NCI-H460 (cell line): ENCODE results near the gene ELL2. TPM values are rescaled to one million over a fixed set of nuclear protein-coding genes. Genes with fewer than 3 reads are reported as not detected.

Experiments used
- DNase-seq: peaks from one replicate; pipeline ENCODE4 v3.0.0-alpha.2; 2016; ENCODE audit warnings: low read depth; ENCODE audit errors: extremely low read depth
- total RNA-seq: library from RNA; depleted of rRNA; stranded (reverse); fragments of >200 nt; shearing (Covaris generic); gene quantifications from 2 replicates; pipeline ENCODE4 v1.2.3, GENCODE V29; 2014

The ELL2 gene
- total RNA-seq, 1 experiment from 2014 or later, result 92.3 TPM

DNA sequence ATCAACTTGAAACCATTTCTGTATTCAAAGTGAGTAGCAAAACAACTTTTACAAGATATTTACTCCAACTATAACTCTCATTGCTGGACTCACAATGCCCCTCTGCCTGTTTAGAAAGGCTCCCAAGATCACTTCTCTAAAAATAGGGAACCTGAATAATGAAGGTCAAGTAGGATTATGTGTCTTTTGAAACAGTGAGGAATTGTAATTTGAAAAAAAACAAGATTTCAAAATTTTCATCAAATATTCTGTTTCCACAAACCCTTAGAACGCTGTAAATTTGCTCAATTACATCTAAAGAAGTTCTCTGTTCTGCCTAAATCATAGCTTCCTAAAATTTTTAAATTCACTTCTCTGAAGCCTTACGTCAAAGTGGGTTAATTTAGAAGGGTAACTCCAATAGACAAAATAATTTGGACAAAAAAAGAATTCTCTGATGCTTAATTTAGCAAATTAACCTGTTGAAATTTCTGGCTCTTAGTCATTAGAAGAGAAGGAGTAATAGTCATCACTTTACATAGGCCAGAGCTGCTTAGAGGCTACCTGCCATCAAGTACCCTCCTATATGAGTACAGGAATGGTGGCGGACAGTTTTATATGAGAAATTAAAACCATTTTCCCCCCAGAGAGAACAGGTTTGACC, 4.0 kb downstream of the ELL2 start:
- DNase-seq, result no peak

DNA sequence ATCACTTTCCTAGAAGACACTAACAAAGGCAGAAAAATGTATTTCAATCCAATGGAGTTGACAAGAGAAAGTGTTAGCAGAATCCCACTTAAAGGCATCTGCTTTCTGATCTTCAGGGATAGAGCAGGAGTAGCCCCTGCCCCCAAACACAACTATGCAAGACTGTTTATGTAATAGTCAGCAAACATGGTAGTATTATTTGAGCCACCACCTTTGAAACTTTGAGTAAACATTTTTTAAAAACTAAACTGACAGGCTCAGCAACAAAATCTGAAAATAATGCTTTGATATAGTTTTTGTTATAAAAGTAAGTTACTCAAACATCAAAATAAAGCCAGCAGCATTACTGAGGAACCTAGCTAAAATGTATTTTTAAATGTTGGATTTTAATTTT, 4.8 kb downstream of the ELL2 start:
- DNase-seq, result no peak

DNA sequence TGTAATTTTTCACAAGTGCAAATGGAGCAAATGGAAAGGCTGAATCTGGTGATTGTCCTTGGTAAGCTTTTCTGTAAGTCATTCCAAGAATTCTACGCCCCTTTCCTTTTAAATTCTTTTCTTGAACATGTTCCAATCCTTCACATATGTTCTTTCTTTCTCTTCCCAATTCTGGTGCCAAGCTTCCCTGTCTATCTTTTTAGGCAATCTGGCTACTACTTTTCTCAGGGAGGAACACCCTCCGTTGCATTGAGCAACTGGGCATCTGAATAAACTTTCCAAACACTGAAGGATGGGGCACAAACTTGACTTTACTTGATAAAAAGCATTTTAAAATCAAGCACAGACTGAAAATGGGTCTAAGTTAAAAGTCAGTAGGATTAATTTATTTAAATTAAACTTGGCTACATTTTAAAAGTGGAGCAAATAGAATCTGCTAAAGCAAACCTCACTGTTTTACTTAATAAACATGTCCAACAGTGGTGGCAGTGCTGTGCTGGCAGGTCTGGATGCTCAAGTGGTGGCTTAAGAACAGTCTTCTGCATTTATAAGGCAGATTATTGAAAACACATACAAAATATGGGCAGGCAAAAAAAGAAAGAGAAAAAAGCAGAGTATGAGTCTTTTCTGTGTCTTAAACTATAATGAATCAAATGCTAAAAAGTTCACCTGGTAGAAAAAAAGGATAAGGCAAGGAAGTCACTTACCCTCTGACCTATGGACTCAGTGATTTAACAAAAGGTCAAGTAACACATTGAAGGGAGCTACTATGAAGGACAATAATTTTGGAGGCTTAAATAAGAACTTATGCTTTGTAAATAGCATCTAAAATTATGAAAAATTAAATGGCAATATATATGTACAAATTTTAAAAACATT, 5.4 kb downstream of the ELL2 start:
- no peak for DNase-seq

DNA sequence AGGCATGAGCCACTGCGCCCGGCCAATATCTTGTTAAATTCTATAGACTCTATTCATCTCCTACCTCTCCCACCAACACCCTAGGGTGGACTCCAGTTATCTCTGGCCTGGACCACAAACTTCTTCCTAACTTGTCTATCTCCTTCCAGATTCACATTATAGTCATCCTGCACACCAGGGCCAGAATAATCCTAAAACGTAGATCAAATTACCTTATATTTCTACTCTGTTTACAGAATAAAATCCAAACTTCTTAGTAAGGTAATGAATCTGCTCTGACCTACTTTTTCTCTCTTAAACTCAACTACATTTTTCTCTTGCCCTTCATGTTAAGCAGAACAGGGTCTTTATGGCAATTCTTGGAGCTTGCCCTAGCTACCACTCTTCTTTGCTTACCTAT, 6.9 kb downstream of the ELL2 start:
- DNase-seq, result no peak

DNA sequence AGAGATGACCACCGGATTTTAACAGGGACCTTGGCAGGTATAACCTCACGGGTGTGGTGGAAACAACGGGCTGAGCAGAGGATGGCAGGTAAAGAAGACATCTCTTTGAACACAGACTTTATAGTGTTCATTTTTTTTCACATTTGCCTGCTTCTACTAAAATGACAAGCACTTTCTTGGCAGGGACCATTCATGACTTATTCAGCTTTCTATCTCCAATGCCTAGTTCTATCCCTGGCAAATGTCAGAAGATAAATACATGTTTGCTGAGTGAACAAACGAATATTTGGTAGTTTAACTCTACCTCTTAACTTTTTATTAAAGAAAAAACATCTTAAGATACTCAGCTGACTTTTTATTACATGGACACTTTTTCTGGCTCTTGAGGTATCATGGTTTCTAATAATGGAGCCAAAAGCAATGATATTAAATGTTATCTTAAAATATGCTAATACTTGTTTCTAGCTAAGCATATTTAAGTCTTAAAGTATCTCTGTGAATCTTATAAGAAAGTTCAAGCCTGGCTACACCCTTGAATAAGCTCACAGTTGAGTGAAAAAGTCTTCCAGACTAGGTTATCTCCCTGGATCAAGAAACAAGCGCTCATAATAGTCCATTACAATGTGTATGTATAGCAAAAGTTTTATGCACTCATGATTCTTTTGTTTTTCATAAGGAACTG, 8.5 kb downstream of the ELL2 start:
- DNase-seq, result no peak

DNA sequence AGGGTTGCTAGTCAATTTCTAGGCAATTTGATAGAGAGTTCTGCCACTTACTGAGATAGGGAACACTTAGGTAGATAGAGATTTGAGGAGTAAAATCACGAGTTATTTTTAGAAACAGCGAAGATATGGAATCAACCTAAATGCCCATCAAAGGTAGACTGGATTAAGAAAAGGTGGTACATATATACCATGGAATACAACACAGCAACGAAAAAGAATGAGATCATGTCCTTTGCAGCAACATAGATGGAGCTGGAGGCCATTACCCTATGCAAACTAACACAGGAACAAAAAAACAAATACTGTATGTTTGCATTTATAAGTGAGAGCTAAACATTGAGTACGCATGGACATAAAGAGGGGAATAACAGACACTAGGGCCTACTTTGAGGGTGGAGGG, 9.7 kb downstream of the ELL2 start:
- no peak for DNase-seq

DNA sequence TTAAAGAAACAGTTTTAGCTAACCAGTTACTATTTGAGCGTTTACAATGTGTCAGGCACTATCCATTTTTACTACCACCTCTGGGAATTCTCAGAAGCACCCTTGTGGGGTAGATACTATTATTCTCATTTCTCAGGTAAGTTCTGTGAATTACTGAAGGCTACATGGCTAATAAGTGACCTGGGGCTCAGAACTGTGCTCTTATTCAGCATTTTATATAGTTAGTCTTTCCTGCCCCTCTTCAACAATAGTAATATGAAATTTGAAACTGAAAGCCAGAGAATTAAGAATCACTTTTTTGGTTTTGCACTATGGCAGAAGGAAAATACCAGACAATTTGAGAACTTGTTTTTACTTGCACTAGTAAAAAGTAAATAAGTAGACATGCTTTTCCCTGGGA, 11.8 kb downstream of the ELL2 start:
- DNase-seq, result no peak

DNA sequence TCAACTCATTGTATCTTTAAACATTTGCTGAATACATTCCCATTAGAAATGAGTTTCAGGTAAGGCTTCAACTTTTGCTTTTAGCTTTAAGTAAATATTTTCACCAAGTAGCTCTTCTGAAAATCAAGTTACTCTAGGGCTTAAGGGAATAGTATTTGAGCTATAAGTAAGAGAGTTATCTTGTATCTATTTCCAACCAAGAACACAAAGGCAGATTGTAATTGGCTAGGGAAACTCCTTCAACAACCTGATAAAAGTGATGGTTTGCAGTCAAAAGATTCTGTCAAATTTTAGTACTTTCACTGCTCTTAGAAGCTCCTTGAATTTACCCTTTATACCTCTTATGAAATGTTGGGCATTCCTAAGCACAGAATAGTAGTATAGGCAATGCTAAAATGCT, 13.0 kb downstream of the ELL2 start:
- no peak for DNase-seq

DNA sequence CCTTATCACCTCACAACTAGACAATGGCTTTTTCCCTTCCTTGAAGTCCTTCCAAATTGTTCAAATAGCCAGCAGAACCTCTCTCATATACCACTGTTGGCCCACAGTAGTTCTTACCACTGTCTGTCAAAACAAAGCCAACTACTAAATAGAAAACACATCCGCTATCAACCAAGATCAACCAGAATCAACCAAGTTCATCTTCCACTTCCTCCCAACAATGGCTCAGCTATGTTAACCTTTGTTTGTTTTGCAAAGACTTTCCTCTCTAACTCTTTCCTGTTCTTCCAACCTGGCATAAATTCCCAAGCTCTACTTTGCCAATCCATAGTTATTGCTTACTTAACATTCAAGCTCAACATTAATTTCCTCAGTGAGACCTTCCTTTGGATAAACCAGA, 15.2 kb downstream of the ELL2 start:
- DNase-seq, result no peak

DNA sequence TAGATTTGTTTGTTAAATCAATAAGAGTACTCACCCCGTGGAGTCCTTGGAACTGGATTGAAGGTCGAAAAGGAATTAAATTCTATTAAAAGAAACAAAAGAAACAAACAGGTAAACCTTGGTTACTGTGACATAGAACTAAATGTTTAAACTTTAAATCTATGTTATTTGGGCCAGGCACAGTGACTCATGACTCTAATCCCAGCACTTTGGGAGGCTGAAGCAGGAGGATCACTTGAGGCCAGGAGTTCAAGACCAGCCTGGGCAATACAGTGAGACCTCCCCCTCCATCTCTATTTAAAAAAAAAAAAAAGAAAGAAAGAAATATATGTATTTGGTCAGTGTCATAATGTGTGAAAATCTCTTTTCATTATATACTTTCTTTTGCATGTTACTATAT, 18.7 kb downstream of the ELL2 start:
- no peak for DNase-seq

DNA sequence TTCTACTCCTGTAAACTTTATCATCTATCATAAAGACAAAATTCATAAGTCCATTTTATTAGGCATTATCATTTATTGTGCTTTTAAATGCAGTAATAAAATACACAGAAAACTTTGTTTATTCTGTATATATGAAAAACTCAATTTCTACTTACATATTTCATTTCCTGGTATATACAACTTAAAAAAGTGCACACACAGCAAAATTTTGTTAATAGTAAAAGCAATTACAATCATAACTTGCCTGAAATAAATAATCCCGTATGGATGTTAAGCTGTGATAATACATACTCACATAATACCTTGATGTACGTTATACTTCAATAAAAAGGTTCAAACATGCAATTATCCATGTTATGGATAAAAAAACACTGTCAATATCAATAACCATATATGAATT, 19.2 kb downstream of the ELL2 start:
- DNase-seq, result no peak

DNA sequence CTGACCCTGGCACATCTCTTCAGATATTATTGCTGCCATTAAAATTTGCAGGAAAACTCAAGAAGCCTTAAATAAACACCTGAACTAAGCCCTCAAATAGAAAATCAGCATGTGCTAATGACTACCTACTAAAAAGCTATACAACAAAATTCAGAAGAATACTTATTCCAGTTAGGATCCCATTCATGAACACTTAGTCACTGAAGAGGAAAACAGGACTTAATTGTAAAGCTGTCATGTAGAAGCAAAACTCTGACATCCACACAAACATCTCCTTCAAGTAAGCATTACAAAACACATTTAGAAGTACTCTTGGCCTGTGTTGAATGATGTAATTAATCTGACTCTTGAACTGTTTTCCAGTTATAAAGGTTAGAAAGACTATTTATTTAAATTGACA, 19.9 kb downstream of the ELL2 start:
- DNase-seq, result no peak

DNA sequence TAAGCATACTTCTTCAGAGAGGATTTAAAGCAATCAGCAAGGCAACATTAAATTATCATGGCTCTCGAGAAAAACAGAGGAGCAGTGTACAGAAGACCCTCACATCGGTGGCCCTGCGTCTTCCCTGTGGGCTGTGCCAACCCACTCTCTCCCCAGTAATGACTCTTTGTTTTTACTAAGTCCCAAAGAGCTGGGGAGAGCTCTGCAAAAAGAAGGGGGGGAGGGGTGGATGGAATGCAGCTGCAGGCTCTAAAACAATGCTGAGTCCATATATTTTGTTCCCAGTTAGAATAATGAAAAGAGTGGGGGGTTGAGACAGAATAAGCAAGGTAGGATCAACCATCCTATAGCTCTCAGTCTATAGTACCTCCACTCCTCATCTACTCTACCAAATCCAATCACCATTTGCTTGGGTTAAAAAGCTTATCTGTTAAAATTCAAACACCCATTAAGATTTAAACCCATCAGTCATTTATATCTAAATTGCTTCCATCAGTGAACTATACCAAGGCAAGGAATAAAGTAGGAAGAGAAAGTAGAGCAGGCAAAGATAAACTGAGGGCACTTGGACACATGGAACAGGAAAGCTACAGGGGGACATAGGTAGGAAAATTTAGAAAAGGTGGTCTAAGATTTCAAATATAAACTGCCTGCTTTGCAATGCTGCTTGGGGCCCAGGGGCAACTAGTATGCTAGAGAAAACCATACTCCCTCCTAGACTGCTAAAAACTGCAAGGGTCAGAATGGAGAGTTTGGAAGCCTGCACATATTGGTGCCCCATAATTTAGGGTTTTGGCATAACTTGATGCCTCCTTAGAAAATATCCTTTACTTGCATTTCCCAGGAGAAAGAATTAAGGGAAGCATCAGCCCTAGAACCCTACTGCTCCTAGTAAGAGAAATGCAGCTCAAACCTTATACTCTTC, 20.6 kb downstream of the ELL2 start:
- no peak for DNase-seq

DNA sequence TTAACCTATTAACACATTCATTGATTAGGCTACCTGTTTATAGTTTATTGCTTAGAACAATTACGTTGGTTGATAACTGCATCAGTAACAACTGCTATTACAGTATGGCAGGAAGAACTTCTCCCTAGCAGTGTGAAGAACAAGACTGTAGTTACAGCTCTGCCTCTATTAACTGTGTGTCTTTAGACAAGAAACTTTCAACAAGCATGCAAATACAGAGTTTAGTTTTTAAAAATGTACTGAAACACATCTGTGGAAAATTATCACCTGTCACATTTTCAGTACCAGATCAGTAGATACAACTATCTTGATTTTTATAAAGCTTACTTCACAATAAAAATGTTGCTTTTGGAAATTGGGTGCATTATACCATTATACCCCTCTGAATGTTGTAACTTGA, 22.2 kb downstream of the ELL2 start:
- DNase-seq, result no peak

DNA sequence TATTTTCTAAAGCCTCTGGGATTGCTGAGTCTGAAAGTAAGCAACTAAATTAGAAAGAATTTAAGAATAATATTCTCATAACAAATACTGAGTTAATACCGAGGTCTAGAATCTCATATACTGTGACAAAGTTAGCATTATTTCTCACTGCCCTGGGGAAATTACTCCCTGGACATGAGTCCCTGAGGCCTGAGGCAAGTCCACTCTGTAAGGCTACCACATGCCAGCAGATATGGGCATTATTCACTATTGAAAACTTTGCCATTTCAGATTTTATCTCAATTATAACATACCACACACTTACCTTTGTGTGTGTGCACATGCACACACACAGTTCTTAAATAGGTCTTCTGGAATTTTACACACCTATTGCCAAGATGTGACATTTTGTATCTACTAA, 22.9 kb downstream of the ELL2 start:
- no peak for DNase-seq

DNA sequence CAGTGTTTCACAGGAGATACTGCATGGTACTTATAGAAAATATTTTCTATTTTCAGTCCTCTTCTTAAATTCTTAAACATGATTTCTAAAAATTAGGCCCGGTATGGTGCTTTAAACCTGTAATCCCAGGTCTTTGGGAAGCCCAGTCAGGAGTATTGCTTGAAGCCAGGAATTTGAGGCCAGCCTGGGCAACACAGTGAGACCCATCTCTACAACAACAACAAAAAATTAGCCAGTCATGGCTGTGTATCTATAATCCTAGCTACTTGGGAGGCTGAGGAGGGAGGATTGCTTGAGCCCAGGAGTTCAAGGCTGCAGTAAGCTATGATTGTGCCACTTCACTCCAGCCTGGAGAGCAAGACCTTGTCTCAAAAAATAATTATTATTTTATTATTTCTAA, 23.3 kb downstream of the ELL2 start:
- no peak for DNase-seq

DNA sequence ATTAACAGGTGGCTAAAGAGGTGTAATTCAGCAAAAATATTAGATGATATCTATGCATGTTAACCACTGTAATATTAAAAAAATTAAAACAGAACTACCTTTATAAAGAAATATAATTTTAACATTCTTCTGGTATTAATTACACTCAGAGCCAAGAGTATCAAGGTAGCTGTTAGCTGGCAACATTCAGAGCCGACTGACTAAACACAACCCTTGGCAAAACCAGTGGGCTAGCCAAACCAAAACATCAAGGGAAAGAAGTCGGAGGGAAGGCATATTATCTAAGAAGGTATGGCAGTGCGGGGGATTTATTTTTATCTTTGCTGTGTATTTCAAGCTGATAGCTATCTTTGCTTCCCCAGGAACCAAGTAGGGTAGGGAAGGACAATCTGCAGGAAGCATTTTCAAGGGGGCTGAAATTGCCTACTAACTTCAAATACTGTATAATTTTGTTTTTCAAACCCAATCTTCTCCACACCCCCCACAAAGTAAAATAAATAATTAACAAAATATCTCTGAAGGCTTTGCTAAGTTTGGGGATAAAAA, 24.0 kb downstream of the ELL2 start:
- no peak for DNase-seq

DNA sequence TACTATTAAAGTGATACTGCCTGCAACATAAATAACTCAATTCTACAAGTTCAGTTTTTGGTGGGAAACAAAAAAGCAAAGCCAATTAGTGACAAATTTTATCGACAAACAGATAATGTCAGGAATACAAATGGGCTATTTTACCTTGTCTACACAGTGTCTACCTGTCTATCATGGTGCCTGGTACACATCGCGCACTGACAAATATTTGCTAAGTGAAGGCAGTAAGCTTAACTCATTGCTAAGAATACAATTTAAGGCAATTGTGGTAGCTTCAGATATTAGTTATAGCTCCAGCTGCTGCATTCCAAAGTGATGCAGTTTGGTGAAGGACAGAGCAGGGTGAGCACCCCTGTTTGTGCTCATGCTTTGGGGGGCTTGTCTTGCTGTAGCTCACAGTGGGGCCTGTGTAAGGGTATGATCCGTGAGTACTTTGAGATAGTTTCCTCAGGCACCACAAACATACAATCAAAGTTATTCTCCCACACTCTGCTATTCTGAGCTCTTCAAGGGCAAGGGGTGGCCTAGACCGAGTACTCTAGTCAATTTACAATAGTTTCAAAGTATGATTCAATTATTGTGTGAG, 24.7 kb downstream of the ELL2 start:
- DNase-seq, result no peak

DNA sequence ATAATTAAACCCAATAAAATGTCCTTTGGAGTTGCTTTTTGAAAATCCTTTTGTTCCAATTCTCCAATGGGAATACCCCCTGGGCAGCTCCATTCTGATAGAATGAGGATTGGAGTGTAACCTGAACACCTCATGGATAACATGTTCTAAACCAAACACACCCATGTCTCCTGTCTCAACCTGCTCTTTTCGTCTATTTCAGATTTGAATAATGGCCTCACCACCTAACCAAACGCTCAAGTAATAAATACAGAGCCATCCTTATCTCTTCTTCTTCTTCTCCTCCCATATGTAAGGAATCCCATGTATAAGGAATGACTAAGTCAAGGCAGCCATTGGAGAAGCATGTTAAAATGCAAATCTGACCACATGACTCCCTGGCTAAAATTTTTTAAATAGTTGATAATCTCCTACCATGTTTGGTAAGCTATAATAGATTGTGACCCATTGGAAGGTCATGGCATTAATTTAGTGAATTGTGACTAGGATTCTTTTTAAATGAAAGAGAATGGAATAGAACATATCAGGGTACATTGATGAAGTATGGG, 26.0 kb downstream of the ELL2 start:
- no peak for DNase-seq
